A549 (cell line): ENCODE results near the gene MFN2. TPM values are rescaled to one million over a fixed set of nuclear protein-coding genes. Genes with fewer than 3 reads are reported as not detected.

ENCODE experiments used
- ATAC-seq, 2 experiments: fragments of 200-7000 bp in 1 of 2; fragments of >200 bp in 1 of 2; cut with Nextera tagmentation in 1 of 2; cut with Tn5 transposase in 1 of 2; 3 replicates each; pipeline versions ENCODE4 v1.8.0 to v1.9.1; 2018 to 2020; ENCODE audit warnings: mild to moderate bottlenecking in 1 of 2, moderate library complexity in 1 of 2
- CTCF ChIA-PET: fragments of 300-600 bp; sonication (Branson Sonifier 250); formaldehyde crosslinking; extraction: SDS; loops from one replicate; lab custom pipeline; 2021; ENCODE audit warnings: antibody characterized with exemption, inconsistent platforms; lab: Yijun Ruan, JAX
- POLR2A ChIA-PET: fragments of 350-600 bp; formaldehyde crosslinking; extraction: SDS; loops from one replicate; lab custom pipeline; 2021; ENCODE audit warnings: antibody characterized with exemption, inconsistent platforms; lab: Yijun Ruan, JAX
- DNase-seq, 2 experiments: peaks; one replicate each; pipeline versions ENCODE4 v3.0.0 to v3.0.0-alpha.2; 2011 to 2016; ENCODE audit warnings: low read depth in 1 of 2, low spot score in 1 of 2
- FAIRE-seq: peaks from 2 replicates; lab custom pipeline; 2011; peaks lifted over from hg19 to GRCh38; lab: Jason Lieb, UNC
- H3K27ac ChIP-seq, 2 experiments: fragments of >200 bp; sonication (Bioruptor Twin); formaldehyde crosslinking; 3 replicates each; pipeline ENCODE4 v1.5.1; 2016 to 2017
- H3K4me1 ChIP-seq: fragments of >200 bp; sonication (Bioruptor Twin); formaldehyde crosslinking; 3 replicates; pipeline ENCODE4 v1.6.1; 2016
- H3K4me2 ChIP-seq: fragments of >200 bp; sonication (Bioruptor Twin); formaldehyde crosslinking; 3 replicates; pipeline ENCODE4 v1.6.1; 2016
- H3K4me3 ChIP-seq: fragments of >200 bp; sonication (Bioruptor Twin); formaldehyde crosslinking; 3 replicates; pipeline ENCODE4 v1.5.1; 2016
- H3K9me3 ChIP-seq: fragments of >200 bp; sonication (Bioruptor Twin); formaldehyde crosslinking; 3 replicates; pipeline ENCODE4 v1.6.1; 2016
- CEBPB ChIP-seq, 2 experiments: fragments of >200 bp in 1 of 2; sonication (Bioruptor Twin) in 1 of 2; formaldehyde crosslinking in 1 of 2; IDR thresholded peaks; 2 replicates each; pipeline ENCODE4 v1.6.1; 2012 to 2016
- CHD4 ChIP-seq: fragments of 200-600 bp; sonication (generic); IDR thresholded peaks from 2 replicates; pipeline ENCODE4 v1.6.1; 2016; ENCODE audit warnings: antibody characterized with exemption, mild to moderate bottlenecking, borderline replicate concordance
- ESRRA ChIP-seq: fragments of 150-350 bp; IDR thresholded peaks from 2 replicates; pipeline ENCODE4 v1.6.1; 2014; ENCODE audit warnings: mild to moderate bottlenecking, low read length, borderline replicate concordance
- HOXB5 ChIP-seq: fragments of 250-450 bp; sonication (Bioruptor Pico); IDR thresholded peaks from 2 replicates; pipeline ENCODE4 v1.5.0; 2020; ENCODE audit warnings: mild to moderate bottlenecking, moderate library complexity
- KDM1A ChIP-seq: fragments of 200-600 bp; sonication (generic); IDR thresholded peaks from 2 replicates; pipeline ENCODE4 v1.6.1; 2016; ENCODE audit warnings: low read depth, mild to moderate bottlenecking
- KDM5A ChIP-seq: fragments of 200-600 bp; sonication (generic); IDR thresholded peaks from 2 replicates; pipeline ENCODE4 v1.6.1; 2016; ENCODE audit warnings: antibody characterized with exemption, mild to moderate bottlenecking
- MAZ ChIP-seq: fragments of 150-350 bp; IDR thresholded peaks from 2 replicates; pipeline ENCODE4 v1.6.1; 2014; ENCODE audit warnings: antibody characterized with exemption, low read depth, low read length, borderline replicate concordance
- RAD21 ChIP-seq, 2 experiments: fragments of >200 bp in 1 of 2; sonication (Bioruptor Twin) in 1 of 2; formaldehyde crosslinking in 1 of 2; IDR thresholded peaks in 1 of 2; conservative IDR thresholded peaks in 1 of 2; 2 replicates in 1 of 2; 3 replicates in 1 of 2; pipeline ENCODE4 v1.6.1; 2012 to 2018; ENCODE audit warnings: inconsistent platforms in 1 of 2
- RARB ChIP-seq: fragments of 250-450 bp; sonication (Bioruptor Pico); IDR thresholded peaks from 2 replicates; pipeline ENCODE4 v1.8.0; 2021; ENCODE audit warnings: mild to moderate bottlenecking, moderate library complexity
- SMC3 ChIP-seq: fragments of >200 bp; sonication (Bioruptor Twin); formaldehyde crosslinking; IDR thresholded peaks from 3 replicates; pipeline ENCODE4 v1.6.1; 2018; ENCODE audit warnings: inconsistent platforms
- SREBF2 ChIP-seq: fragments of 450-650 bp; IDR thresholded peaks from 2 replicates; pipeline ENCODE4 v1.6.1; 2014; ENCODE audit warnings: mild to moderate bottlenecking, moderate library complexity
- ZNF302 ChIP-seq: fragments of 250-450 bp; sonication (Bioruptor Pico); IDR thresholded peaks from 2 replicates; pipeline ENCODE4 v1.9.0; 2021; ENCODE audit warnings: inconsistent platforms, mild to moderate bottlenecking, moderate library complexity
- WGBS: methylation state at CpG from one replicate; pipeline ENCODE4 v1.1.6; 2017; ENCODE audit errors: missing lambda C conversion rate; 5-methylcytosine and 5-hydroxymethylcytosine counted together
- polyA plus RNA-seq, 4 experiments: library from polyadenylated mRNA; depleted of rRNA in 3 of 4; stranded (reverse); fragments of >200 nt; fragmentation: RNase III in 1 of 4; extraction: RNeasy Plus Mini Kit Qiagen cat#74134 plus additional on column Dnase treatment in 1 of 4; gene quantifications; 2 replicates in 3 of 4; 3 replicates in 1 of 4; pipeline ENCODE4 v1.2.3, GENCODE V29; 2011 to 2017
- TF ChIP-seq, protein P1 (sequence below): fragments of >200 bp; sonication (Bioruptor Twin); formaldehyde crosslinking; IDR thresholded peaks from 3 replicates; pipeline ENCODE4 v1.5.1; 2016
- TF ChIP-seq, protein P2 (sequence below): IDR thresholded peaks from 2 replicates; pipeline ENCODE4 v1.6.1; 2012; ENCODE audit warnings: low read depth, borderline replicate concordance
- TF ChIP-seq, protein P3 (sequence below): fragments of 250-450 bp; sonication (Bioruptor Pico); IDR thresholded peaks from 2 replicates; pipeline ENCODE4 v1.5.0; 2020; ENCODE audit warnings: low read depth, mild to moderate bottlenecking, moderate library complexity

The MFN2 gene
- polyA plus RNA-seq, 2 of the 4 experiments (the other 2 are of a cell fraction), result 34.7 to 36.8 TPM

DNA sequence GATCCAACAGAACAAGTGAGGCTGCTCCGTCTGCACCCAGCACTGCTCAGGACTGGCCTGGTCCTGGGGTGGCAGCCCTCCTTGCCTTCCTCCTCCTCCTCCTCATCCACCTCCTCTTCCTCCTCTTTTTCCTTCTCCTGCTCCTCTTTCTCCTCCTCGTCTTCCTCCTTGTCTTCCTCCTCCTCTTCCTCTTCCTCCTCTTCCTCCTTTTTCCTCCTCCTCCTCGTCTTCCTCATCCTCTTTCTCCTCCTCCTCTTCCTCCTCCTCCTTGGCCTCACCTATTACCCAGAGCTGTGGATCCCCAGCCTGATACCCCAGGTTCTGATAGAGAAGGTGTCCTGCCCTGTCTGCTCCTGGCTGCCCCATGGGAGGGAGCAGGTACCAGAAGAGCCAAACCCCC lies 16.6 kb upstream of the MFN2 start:
- Histone ChIP-seq H3K9me3 (no peaks in the 10 kb centered on the region), H3K4me3 (no peak overlapping the region), H3K27ac (no peak overlapping the region), H3K4me2 (no peak overlapping the region), H3K4me1 (no peaks in the 10 kb centered on the region)
- POLR2A ChIA-PET, result no interaction called here
- ATAC-seq (no peak), FAIRE-seq (no peak), DNase-seq (no peak)
- 90% methylated on average over 3 of the region's 3 CpGs for WGBS
- TF ChIP-seq KDM5A, result no peak
- TF ChIP-seq, protein P1, sequence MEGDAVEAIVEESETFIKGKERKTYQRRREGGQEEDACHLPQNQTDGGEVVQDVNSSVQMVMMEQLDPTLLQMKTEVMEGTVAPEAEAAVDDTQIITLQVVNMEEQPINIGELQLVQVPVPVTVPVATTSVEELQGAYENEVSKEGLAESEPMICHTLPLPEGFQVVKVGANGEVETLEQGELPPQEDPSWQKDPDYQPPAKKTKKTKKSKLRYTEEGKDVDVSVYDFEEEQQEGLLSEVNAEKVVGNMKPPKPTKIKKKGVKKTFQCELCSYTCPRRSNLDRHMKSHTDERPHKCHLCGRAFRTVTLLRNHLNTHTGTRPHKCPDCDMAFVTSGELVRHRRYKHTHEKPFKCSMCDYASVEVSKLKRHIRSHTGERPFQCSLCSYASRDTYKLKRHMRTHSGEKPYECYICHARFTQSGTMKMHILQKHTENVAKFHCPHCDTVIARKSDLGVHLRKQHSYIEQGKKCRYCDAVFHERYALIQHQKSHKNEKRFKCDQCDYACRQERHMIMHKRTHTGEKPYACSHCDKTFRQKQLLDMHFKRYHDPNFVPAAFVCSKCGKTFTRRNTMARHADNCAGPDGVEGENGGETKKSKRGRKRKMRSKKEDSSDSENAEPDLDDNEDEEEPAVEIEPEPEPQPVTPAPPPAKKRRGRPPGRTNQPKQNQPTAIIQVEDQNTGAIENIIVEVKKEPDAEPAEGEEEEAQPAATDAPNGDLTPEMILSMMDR, result no peak
- TF ChIP-seq SREBF2, result no peak
- no peak for TF ChIP-seq CHD4
- TF ChIP-seq RARB (CRISPR knock-in tag), result no peak
- CTCF ChIA-PET, result interaction anchor here (0.6 kb wide), 1 partner anchor 783 kb away, joined by 3 read pairs; no protein-coding TSS in a partner anchor

DNA sequence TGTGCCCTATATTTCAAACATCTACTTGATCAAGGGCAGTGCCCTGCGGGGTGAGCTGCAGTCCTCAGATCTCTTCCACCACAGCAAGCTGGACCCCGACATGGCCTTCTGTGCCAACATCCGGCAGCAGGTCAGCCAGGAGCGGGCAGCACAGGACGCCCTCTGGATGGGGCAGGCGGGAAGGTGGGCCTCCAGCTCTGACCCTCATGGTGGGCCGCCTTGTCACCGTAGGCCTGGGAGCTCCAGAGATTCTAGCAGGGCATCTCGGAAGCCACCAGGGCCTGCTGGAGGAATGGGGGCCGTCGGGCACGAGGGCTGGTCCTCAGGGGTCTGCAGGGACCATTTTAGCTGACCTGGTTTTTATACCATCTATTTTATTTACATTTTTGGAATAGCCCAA lies 15.6 kb upstream of the MFN2 start:
- WGBS, result 96% methylated on average over 6 of the region's 12 CpGs
- POLR2A ChIA-PET, result no interaction called here

DNA sequence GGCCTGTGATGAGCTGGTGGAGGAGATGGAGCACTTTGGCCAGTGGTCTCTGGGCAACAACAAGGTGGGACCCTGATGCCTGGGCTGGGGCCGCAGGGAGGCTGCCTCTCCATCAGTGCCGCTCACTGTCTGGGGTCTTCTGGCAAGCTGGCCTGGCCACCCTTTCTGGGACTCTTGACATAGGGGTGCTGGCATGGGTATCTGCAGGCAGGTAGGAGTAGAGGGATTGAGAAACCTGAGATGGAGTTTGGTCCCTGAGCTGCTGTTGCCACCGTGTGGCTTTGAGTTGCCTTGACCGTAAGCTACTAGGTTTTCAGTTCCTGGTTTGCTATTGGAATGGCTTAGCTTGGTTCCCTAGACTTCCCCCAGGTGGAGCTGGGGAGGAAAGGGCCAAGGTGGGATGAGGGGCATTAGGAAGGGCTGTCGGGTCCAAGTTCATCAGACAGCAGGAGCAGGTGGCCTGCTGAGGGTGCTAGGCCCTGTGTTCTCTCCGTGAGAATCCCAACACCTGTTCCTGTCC lies 13.2 kb upstream of the MFN2 start:
- POLR2A ChIA-PET, result interaction anchor here (1.3 to 3.0 kb wide), 2 partner anchors 13 to 58 kb away, joined by 4 to 80 read pairs; no protein-coding TSS in a partner anchor
- H3K4me3 ChIP-seq, result no peak overlapping the region
- 44% methylated on average over 4 of the region's 6 CpGs for WGBS
- TF ChIP-seq RAD21 (conservative IDR thresholded peaks at IDR 0.05 in 1 of 2, IDR thresholded peaks at IDR 0.05 in 1 of 2), result peak; percentile 63 to 70
- TF ChIP-seq CEBPB (IDR thresholded peaks at IDR 0.05), result peak in 1 of 2 experiments; percentile 30; a peak in 1 of 4 replicates
- peak; percentile 37; the same call in 1 of the 3 replicates for TF ChIP-seq SMC3
- TF ChIP-seq, protein P1, result peak; percentile 47
- TF ChIP-seq KDM1A, result no peak
- TF ChIP-seq, all 56 proteins: peak for 4
- no peak for FAIRE-seq
- DNase-seq, result peak; percentile 54 to 82
- CTCF ChIA-PET, result interaction anchor here (0.6 to 4.0 kb wide), 21 partner anchors 10 to 200 kb away, joined by 3 to 26 read pairs (median 4); partner anchors contain the start of gene NPPA
- peak; percentile 92 to 95 for ATAC-seq
- H3K4me1 ChIP-seq, result no peaks in the 10 kb centered on the region
- no peak overlapping the region for H3K4me2 ChIP-seq
- H3K9me3 ChIP-seq, result no peaks in the 10 kb centered on the region
- H3K27ac ChIP-seq, result no peak overlapping the region

More for the DNA sequence above, 15.6 kb upstream of the MFN2 start:
- FAIRE-seq (no peak), ATAC-seq (no peak), DNase-seq (no peak)
- no peaks in the 10 kb centered on the region for H3K4me1 ChIP-seq
- H3K27ac ChIP-seq, result no peak overlapping the region
- H3K4me3 ChIP-seq, result no peak overlapping the region
- CTCF ChIA-PET, result interaction anchor here (0.6 to 4.0 kb wide), 4 partner anchors 57 to 273 kb away, joined by 3 to 26 read pairs (median 3); no protein-coding TSS in a partner anchor
- H3K4me2 ChIP-seq, result no peak overlapping the region
- TF ChIP-seq, protein P2, sequence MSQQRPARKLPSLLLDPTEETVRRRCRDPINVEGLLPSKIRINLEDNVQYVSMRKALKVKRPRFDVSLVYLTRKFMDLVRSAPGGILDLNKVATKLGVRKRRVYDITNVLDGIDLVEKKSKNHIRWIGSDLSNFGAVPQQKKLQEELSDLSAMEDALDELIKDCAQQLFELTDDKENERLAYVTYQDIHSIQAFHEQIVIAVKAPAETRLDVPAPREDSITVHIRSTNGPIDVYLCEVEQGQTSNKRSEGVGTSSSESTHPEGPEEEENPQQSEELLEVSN, result no peak
- TF ChIP-seq CEBPB (IDR thresholded peaks at IDR 0.05), result no peak
- no peak for TF ChIP-seq HOXB5 (CRISPR knock-in tag)
- TF ChIP-seq, protein P3, sequence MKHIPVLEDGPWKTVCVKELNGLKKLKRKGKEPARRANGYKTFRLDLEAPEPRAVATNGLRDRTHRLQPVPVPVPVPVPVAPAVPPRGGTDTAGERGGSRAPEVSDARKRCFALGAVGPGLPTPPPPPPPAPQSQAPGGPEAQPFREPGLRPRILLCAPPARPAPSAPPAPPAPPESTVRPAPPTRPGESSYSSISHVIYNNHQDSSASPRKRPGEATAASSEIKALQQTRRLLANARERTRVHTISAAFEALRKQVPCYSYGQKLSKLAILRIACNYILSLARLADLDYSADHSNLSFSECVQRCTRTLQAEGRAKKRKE (CRISPR knock-in tag), result no peak
- no peak for TF ChIP-seq ZNF302 (CRISPR knock-in tag)
- no peak for TF ChIP-seq MAZ
- TF ChIP-seq ESRRA, result no peak
- H3K9me3 ChIP-seq, result no peaks in the 10 kb centered on the region
